ACHN (cell line): ENCODE results near the gene BCL2L15.

Experiments
- DNase-seq: peaks from one replicate; pipeline ENCODE4 v3.0.0-alpha.2; 2015
- in situ Hi-C: cut with HindIII; loops from 2 replicates; pipeline ENCODE4 v1.10.0; 2017; ENCODE audit warnings: low sequenced_read_pairs, low pct_ligation_motif_present, low pct_unique_long_range_greater_than_20kb

BCL2L15 gene

DNA sequence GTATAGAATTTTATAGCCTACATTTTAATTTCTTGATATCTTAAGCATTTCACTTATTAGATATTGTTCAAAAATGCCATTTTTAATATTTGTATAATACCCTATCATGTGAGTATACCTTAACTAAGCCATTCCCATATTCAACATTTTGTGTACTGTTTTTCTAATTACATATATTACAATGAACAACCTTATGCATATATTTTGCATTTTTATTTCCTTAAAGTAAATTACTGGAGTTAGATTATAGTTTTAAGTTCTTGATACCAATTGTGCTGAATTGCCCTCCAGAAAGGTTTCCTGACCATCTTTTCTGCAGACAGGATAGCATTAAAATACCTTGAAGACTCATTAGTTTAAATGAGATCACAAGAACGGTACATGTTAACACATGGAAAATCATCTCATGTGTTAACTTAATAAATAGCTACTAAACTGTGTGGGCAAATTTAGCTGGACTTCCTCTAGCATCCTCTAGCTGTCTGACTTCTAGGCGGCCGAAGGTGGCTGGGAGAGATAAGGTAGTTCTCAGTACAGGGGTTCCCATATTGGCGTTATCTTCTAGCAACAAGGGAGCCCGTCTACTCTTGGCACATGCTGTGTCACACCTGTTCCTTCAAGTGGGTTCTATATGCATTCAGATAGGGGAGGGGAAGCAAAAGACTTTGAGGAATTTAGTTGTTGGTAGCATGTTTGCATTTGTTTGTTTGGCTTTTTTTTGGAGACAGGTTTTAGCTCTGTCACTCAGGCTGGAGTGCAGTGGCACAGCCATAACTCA lies 26.7 kb upstream of the BCL2L15 start:
- in situ Hi-C loops: no loop called here
- no peak for DNase-seq

- no peak for DNase-seq
- in situ Hi-C loops: no loop called here
Observed at GRCh38 chr1:113913312-113913668, 25.9 kb upstream of the BCL2L15 start.

- DNase-seq: no peak
- in situ Hi-C loops: no loop called here
Observed at GRCh38 chr1:113912594-113913311, 25.4 kb upstream of the BCL2L15 start.

DNA sequence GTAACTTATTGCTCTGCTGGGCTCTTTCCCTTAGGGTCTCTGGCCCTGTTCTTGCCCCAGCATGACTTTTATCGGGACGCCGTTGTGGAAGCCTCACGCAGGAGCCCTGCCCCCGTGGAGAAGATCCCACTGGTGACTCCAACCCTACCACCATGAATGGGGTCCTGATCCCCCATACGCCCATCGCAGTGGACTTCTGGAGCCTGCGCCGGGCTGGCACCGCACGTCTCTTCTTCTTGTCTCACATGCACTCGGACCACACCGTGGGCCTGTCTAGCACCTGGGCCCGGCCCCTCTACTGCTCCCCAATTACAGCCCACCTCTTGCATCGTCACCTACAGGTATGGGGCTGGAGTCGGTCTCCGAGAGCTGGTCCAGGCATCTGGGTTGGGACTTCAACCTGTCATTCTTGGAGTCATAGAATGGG lies 18.1 kb upstream of the BCL2L15 start:
- in situ Hi-C loops: no loop called here
- no peak for DNase-seq

DNA sequence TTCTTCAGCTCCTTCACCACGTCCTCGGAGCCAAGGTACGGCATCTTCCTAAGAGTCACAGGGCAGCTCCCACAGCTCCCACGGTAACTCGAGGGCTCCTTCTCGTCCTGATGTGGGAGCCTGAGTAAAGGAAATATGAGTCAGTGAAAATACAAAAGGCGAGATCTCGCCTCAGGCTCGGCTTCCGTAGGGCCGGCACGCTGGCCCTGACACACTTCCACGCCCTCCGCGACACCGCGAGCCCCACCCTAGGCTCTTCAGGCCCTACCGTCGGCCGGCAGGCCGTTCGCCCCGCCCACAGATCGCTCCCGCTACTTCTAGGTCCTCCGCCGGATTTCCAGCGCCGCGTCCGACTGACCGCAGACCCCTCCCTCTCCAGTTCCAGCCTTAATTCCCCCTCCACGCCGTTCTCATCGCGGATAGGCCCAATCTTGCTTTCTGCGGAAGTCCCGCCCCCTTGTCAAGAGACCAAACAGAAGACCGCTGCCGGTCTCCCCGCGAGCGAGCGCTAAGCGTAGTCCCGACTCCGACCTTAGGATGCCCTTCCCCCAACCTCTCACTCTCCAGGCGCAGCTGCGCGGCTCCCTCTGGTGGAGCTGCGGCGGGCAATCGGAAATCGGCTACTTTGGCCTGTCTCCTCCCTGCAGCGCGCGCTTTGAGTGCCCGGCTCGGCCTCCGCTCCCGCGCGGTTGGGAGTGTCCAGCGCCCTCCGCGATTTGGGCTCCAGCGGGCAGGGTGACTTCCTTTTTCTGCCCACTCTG lies 17.5 kb upstream of the BCL2L15 start, which contains the start of the genes AP4B1 and DCLRE1B:
AP4B1 (minus strand) TSS at position 126 of the 761 bp plus-strand sequence; CDS start at position 44, 82 bp downstream.
DCLRE1B (plus strand) TSS at position 653 of the 761 bp plus-strand sequence. CDS start 261 bp downstream, outside the sequence.
- in situ Hi-C loops: no loop called here

DNA sequence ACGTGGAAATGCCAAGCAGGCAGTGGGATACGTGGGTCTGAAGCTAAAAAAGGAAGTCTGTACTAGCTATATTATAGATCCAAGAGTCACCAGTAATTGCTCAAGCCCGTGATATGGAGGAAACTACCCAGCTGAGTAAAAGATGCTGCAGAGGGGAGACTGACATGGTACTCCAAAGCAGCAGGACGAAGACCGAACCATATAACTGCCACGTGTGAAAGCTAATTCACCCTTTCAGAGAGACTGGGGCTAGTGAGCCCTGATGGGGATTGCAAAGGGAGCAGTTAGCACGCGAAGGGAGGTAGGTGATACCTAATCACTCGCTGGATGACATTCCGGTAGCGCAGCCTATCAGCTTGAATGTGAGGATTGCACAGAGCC lies 16.9 kb upstream of the BCL2L15 start:
- DNase-seq: no peak
- in situ Hi-C loops: no loop called here

More for the DNA sequence above, 17.5 kb upstream of the BCL2L15 start, which contains the start of the genes AP4B1 and DCLRE1B:
- peak; percentile 98 for DNase-seq

DNA sequence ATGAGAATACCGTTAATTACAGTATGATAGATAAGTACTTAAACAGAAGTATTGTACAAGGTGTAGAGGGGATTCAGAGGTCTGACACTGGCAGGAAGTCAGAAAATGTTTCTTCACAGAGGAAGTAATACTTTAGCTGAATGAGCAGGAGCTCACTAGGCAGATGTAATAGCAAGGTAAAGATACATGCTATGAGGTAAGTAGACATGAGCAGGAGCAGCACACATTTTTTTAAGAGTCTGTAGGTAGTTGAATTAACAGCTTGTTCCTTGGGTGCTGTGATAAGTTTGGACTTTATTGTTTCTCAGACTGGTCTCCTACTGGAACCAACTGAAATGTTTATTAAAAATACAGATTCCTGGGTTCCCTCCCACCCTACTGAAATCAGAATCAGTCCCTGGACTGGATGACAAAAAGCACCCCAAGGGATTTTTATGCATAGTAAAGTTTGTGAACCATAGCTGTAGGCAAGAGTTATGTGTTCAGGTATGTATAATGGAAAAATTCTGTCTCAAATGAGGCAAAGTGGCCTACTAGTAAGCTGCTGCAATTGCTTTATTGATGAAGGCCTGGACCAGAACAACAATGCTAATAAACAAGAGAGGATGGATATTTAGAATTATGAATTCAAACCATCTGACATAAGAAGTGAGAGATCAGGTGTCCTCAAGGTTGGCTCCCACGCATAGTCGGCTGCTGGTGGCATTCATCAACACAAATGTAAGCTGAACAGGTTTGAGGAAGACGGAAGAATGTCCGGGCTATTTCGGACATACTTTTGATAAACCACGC lies 16.3 kb upstream of the BCL2L15 start:
- in situ Hi-C loops: no loop called here
- DNase-seq: peak; percentile 11

- in situ Hi-C loops: no loop called here
- DNase-seq: no peak
Observed at GRCh38 chr1:113901191-113901590, 13.8 kb upstream of the BCL2L15 start.

DNA sequence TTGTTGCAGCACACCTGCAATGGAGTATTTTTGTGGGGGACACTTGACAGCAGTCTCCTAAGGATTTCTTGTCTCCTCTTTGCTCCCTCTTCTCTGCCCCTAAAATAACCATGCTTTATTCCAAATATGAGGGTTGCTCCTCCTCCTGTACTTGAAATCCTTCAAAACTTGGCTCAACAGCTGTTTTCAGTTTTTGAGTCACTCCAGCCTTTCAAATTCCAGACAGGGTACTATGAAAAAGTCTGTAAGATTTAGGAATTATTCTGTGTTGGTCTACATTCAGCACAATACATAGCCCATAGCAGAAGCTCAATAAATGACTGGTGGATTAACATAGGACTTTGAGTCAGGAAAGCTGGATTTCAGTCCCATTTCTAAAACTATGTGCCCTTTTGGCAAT lies 11.7 kb upstream of the BCL2L15 start:
- in situ Hi-C loops: no loop called here
- no peak for DNase-seq

DNA sequence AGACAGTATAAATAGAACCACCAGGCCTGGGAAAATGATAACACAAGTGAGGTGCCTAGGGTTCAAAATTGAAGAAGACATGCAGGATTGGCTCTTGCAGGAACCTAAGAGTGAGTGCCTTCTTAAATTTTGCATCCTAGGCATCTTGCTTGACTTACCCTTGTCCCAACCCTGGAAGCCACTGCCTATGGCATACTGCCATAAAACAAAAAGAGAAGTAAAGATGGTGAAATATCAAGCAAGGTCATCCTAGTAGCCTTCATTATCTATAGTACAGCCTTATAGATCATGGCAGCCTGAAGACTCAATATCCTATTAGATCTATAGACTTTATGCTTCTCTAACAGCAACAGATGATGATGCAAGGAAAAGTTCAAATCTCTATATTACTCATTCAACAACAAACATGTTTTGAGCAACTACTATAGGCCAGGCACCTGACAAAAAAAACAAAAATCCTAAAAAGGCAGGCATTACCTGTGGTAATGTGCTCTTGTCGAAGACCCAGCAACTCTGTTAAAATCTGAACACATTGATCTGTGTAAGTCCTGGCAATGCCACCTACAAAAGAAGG lies 10.9 kb upstream of the BCL2L15 start:
- no peak for DNase-seq
- in situ Hi-C loops: no loop called here

DNA sequence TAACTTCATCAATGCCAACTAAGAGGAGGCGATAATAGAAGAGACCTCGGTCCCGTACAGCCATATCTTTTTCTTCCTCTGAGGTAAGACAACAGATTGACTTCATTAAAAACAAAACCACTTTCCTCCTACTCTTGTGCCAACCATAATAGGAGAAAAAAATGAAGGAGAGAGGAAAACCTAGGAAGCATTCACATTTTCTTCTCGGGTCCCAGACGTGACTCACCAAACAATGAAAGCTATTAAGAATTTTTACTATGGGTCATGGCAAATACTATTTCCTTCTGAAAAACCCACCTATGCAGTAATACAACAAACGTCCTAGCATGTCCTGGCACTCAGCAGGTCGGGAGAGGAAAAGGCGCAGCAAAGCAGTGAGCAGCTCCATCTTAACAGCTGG lies 8.6 kb upstream of the BCL2L15 start:
- in situ Hi-C loops: no loop called here
- no peak for DNase-seq

GRCh38 chr1:113895098-113895497 lies 7.7 kb upstream of the BCL2L15 start:
- no peak for DNase-seq
- in situ Hi-C loops: no loop called here

DNA sequence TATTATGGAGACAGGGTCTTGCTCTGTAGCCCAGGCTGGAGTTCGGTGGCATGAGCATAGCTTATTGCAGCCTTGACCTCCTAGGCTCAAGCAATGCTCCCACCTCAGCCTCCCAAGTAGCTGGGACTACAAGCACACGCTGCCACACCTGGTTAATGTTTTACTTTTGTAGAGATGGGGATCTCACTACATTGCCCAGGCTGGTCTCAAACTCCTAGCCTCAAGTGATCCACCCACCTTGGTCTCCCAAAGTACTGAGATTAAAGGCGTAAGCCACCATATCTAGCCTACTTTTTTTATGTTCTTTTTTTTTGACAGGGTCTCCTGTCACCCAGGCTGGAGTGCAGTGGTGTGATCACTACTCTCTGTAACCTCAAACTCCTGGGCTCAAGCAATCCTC lies 5.9 kb upstream of the BCL2L15 start:
- DNase-seq: no peak
- in situ Hi-C loops: no loop called here

DNA sequence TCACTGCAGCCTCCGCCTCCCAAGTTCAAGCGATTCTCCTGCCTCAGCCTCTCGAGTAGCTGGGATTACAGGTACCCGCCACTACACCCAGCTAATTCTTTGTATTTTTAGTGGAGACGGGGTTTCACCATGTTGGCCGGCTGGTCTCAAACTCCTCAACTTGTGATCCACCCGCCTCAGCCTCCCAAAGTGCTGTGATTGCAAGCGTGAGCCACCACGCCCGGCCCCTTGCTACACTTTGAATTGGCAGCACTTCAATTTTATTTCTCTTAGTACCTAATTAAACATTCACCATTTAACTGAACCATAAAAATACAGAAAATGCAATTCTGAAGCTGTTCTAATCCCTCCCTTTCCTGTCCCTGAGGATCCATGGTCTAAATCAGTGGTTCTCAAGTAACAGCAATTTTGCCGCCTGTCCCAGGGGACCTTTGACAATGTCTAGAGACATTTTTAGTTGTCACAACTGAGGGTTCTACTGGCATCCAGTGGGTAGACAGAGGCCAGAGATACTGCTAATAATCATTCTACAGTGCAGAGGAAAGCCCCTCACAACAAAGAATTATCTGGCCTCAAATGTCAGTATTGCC lies 4.3 kb upstream of the BCL2L15 start:
- no peak for DNase-seq
- in situ Hi-C loops: no loop called here

DNA sequence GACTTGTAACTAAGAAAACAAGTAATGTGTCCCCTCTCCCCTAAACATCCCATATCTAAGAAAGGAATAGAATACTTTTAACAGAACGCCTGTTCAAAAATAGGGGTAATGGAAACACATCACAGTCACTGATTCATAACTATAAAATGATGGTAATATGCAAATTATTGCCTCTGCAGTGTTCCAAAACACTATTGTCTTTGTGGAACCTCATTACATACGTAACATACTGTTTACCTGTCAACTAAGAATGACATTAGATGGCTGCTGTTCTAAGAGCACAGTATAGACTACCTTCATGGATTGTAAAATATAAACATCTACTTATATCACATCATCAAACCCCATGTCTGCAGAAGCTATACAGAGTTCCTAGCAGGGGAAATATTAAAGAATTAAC lies 3.4 kb upstream of the BCL2L15 start:
- DNase-seq: no peak
- in situ Hi-C loops: no loop called here

GRCh38 chr1:113886417-113887401 lies 672 bp downstream of the BCL2L15 start:
- in situ Hi-C loops: no loop called here
- DNase-seq: no peak

GRCh38 chr1:113881661-113882060 lies 5.7 kb downstream of the BCL2L15 start:
- no peak for DNase-seq
- in situ Hi-C loops: no loop called here
